Activated CD4-positive, CD25-positive, alpha-beta regulatory T cell treated with anti-CD3 and anti-CD28 coated beads, Interleukin-2, amount 50 U/mL, for 16 hours (primary cell): ENCODE results near the gene CDK19.
"Not testable (repeated sequence)": the region's sequence is repeated elsewhere in the genome, so short reads cannot be mapped to it uniquely, and the experiment has no call there.

Source experiments
- DNase-seq: peaks from one replicate; pipeline ENCODE4 v3.0.0-alpha.2; 2020; ENCODE audit warnings: low read depth, low spot score

The CDK19 gene

DNA sequence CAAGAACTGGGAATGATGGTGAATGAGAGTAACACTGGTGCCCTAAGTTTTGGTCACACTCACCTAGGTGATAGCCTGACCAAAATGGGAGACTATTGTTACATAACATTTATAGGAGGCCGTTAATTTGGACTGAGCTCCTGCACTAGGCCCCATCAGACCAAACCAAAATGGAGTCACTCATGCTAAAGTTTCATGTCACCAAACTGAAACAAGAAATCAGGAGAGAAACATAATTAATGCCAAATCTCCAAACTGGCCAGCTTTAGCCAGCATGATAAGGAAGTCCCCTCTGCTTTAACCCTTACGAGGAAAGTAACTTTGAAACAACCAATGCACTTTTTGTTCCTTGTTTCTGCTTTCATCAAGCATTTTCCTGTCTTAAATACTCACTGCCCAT, 227.9 kb downstream of the CDK19 start:
- DNase-seq: no peak

DNA sequence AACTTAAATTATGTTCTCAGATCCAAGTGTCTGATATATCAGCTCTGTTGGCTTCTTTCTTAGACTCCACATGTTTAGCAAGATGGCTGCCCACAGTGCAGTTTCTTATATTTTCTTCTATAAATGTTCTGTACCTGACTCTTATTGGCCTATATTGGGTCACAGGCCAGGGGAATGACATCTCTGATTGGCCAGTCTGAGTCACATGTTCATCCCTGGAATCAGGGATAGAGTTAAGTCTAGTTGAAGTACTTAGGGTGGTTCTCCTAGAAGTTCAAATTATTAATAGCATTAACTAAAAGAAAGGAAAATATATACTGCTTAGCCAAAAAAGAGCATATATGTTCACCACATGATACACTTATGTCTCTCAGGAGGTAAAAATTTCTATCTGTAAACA, 233.6 kb downstream of the CDK19 start:
- no peak for DNase-seq

DNA sequence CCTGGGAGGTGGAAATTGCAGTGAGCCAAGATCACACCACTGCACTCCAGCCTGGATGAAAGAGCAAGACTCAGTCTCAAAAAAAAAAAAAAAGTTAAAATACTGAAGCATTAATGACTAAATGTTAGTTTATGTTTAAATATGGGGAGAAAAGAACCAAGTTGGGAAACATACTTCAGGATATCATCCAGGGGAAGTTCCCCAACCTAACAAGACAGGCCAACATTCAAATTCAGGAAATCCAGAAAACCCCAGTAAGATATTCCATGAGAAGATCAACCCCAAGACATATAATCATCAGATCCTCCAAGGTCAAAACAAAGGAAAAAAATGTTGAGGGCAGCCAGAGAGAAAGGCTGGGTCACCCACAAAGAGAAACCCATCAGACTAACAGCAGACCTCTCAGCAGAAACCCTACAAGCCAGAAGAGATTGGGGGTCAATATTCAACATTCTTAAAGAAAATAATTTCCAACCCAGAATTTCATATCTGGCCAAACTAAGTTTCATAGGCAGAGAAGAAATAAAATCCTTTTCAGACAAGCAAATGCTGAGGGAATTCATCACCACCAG, 237.6 kb downstream of the CDK19 start:
- DNase-seq: not testable (repeated sequence)

DNA sequence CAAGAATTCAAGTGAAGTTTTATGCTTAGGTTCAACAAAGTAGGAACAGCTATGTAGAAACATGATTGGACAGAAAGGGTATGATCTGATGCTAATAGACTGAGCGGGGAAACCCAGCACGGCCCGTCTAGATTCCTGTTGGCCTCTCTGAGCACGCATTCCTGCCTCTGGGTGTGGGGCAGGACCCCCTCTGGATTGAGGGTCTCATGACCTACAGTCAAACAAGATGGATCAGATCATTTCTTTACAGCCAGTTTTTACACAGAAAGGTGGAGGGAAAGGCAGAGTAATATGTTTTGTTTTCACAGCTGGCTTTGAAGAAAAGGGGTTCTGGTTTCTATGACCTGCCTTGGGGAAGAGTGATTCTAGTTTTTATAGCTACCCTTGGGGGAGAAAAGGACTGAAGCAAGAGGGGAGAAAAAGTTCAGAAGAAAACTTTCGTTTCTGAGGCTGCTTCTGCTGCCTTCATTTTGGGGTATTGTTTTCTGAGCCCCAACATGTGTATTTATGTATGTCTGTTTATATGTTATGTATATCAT, 239.3 kb downstream of the CDK19 start:
- no peak for DNase-seq

DNA sequence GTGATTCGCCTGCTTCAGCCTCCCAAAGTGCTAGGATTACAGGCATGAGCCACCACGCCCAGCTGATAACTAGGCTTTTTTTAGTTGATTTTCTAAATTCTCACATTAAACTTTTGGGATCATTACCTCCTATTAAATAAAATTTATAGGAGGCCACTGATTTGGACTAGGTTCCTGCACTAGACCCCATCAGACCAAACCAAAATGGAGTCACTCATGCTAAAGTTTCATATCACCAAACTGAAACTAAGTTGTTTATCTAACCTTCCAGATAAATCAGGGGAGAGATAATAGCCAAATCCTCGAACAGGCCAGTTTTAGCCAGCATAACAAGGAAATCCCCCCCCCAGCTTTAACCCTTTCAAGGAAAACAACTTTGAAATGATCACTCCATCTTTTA, 240.5 kb downstream of the CDK19 start:
- no peak for DNase-seq

DNA sequence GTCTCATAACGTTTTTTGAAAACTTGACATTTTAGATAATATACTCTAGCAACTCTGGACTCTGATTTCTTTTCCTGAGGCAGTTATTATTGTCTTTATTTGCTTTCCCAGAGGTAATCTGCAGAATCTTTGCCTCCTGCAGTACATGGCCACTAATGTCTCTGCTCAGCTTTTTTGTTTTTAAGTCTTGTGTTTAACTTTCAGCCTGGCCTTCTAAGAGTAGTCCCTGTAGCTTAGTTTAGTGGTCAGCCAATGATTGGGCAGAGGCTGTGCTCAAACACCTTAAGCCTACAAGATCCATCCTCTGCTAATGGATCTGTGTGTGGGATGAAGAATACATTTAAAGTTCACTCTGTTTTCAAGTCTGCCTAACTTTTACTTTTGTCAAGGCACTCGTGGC, 241.7 kb downstream of the CDK19 start:
- DNase-seq: no peak

DNA sequence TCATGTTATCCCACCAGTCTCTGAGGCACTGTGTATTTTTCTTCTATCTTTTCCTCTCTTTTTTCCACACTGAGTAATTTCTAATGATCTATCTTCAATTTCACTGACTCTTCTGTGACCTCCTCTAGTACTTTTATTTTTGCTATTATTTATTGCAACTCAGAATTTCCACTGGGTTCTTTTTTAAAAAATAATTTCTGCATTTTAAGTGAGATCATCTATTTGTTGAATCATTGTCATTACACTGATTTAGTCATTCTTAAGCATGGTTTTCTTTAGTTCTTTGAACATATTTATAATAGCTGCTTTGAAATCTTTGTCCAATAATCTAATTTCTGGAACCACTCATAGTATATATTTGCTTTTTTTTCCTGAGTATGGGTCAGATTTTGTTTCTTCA, 242.1 kb downstream of the CDK19 start:
- DNase-seq: no peak

DNA sequence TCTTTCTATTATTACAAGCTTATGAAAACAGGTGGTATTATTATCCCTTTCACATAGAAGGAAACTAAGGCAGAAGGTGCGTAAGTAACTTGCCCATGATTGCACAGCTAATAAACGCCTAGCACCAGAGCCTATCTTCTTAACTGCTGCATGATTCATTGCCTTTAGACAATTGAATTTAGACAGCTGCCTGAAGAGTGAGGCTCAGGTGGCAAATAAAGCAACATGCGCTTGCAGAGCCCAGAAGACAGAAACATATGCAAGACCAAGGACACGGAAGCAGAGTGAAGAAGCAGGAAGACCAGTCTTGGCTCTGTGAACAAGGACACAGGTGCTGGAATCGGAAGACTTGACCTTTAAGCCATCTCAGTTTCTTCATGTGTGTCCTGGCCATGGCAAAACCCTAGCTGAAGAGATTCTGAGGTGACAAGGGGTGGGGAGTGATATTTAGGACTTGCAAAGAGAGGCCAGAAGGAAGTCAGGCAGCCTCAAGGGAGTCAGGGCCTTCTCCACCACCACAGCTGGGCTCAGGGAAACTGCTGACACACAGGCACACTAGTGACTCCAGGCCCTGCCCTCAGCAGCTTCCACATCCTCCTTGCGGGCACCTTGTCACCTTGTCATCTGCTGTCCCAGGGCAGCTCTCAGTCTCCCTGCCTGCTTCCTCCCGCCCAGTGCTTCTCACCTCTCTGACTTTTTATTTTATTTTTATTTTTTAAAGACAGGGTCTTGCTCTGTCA, 247.1 kb downstream of the CDK19 start:
- no peak for DNase-seq

DNA sequence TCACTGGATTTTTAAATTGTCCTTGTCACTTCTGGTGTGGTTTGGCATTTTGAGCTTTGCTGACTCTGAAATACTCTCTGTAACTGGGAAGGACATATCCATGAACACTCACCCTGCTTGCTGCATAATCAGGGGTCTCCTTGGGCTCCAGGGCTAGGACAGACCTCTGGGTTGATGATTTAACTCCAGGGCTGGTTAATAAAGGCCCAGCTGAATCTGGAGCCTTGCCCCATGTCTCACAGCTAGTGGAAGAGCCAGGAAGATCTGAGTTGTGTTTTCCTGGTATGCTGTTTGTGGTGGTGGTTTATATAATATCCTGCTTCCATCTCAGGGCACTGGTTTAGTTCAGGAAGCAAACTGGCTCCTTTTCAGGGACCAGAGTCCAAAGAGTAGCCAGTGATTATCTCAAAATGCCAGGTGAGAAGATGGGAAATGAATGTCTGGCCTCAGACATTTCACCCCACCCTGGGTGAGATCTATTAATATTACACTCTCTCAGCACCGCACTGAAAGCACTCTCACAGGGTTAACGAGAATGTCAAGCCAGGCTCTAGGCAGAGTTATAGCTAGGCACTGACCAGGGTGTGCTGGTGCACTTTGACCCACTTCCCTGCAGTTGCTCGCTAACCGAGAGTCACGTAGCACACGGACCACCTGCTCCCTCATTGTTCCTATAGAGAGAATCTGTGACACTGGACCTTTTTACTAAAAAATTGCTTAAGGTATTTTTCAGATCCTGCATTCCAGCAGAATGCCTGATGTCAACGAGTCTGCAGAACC, 248.7 kb downstream of the CDK19 start:
- DNase-seq: no peak

DNA sequence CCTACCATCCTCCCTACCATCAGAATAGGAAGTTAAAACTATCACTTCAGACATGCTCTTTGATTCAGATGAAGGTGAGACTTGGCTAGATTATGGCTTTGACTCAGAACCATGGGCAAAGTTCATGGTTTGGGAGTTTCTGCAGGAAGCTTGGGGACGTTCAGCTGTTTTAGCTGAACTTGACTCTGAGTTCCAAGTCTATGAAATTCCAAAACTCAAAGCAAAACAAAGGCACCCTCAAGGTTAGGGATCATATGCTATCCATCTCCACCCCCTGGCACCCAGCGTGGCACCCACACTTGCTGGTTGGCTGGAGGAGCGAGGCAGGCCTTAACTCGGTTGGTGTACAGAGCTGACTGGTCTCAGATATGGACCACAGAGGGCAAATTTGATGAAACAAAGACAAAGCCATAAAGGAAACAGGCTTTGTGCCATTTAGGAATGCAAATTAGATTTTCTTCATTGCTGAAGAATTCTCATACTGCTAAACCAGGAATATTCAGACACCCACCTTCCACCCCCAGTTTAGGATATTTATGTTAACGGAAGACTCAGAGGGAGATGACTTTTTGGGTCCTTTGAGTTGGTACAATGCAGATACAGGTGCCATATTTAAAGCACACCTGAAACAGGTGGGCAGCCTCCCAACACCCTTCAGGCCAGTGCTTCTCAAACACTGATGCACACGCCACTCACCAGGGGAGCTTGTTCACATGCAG, 250.4 kb downstream of the CDK19 start:
- DNase-seq: no peak

DNA sequence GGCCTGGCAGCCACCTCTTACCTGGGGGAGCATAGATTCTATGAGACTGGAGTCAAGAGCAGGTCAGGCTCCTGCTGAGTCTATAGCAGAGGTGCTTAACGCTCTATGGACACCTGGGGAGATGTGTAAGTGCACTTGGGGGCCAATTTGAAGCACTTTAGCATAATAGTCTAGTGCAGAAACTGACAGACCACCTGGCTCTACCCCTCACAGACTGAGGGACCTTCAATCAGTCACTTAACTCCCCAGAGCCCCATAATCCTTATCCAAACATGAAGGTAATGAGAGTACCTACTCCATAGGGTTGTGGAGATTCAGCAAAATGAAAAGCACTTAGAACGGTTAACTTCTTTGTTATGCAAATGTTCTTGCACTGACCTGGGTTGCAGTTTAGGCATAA, 251.6 kb downstream of the CDK19 start:
- no peak for DNase-seq

DNA sequence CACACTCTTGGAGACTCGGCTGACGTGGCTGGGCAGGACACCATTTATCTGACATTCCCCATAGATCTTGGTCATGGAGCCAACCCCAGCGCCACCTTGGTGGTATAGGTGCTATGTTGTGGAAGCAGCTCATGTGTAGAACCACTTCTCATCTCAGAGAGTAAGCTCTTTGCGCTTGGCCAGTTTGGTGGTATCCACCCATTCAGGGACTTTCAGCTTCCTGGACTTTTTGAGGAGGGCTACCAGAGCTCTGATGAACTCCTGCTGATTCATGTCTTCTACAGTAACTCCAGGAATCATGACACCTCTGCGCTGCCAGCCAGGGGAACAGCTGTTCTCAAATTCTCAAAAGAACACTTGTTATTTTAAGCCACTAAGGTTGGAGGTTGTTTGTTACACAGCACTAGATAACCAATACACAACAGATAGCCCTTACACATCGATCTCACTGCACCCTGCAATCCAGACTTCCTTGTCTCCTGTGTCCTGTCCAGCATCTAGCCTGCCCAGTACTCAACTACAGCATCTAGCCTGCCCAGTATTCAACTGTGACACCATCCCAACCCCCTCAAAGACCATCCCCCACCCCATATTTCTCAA, 252.9 kb downstream of the CDK19 start:
- no peak for DNase-seq

DNA sequence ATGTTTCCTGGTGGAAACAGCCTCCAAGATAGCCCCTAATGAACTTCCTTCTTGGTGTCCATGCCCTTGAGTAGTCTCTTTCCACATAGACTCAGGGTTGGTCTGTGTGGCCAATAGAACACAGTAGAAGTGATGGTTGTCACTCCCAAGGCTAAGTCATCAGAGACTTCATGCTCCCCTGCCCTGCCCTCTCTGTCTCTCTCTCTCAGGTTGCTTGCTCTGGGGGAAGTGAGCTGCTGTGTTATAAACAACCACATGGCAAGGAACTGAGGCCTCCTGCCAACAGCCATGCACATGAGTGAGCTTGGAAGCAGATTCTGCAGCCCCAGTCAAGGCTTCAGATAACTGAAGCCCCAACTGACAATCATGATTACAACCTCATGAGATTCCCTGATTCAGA, 253.6 kb downstream of the CDK19 start:
- no peak for DNase-seq

DNA sequence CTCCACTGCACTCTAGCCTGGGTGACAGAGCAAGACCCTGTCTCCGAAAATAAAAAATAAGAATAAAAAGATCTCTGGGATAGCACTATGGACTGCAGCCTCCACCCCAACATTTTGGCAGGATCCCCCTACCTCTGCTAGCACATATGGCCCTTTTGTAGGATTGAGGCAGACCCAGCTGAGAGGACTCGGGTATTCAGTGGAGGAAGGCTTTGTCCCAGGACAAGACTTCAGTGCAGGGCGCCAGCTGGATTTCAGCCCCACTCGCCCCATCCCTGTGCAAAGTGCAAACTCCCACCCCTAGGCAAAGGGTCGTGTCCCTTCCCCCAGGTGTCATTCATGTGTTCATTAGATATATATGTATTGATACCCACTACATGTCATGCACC, 254.3 kb downstream of the CDK19 start:
- no peak for DNase-seq

DNA sequence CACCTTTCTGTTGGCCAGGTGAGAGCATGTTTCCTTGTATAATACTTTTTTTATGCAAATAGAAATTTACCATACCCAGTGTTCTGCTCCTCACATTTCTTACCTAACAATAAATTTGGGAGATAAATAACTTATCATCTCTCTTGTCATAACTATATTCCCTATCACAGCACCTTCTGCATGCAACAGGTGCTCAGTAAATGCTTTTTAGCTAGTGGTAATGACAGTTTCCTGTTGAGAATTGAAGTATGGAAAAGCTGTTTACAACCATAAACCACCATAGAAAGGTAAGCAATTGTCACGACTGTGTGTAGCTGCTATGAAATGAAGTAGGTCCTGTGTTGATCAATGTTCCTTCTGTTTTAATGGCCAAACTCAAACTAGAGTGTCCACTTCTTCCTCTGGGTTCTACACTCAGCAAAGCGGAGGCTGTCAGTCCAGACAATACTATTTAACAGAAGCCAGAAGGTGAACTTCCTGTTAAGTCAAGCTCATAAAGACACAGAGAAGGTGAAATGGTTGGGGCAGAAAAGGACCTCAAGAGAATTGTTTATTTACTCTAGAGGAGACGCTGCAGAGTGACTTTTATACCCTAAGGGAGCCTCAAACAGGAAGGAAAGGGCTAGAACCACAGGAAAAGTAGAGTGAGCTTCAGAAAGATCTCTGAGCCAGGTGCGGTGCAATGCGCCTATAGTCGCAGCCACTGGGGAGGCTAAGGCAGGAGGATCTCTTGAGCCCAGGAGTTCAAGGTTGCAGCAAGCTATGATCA, 254.8 kb downstream of the CDK19 start:
- DNase-seq: no peak
